Mesenchymal stem cell (in vitro differentiated cells and primary cell): Measurements from ENCODE around the gene OTOF.
A peak's percentile ranks its signal among the peaks of the same experiment; 100 is the strongest.

Source experiments
- DNase-seq: peaks from one replicate; pipeline ENCODE4 v3.0.0-alpha.2; 2013
- H2AFZ ChIP-seq: one replicate; pipeline ENCODE4 v1.6.1; 2013; ENCODE audit warnings: low read depth, mild to moderate bottlenecking, control low read depth, inconsistent platforms, low read length, moderate library complexity
- H2AK5ac ChIP-seq: 2 replicates; pipeline ENCODE4 v1.6.1; 2013; ENCODE audit warnings: low read length, moderate library complexity, mild to moderate bottlenecking, inconsistent platforms; ENCODE audit not compliant: severe bottlenecking
- H2BK120ac ChIP-seq: one replicate; pipeline ENCODE4 v1.6.1; 2013; ENCODE audit warnings: low read depth, mild to moderate bottlenecking, inconsistent platforms, low read length, moderate library complexity
- H2BK12ac ChIP-seq, 2 experiments: one replicate each; pipeline ENCODE4 v1.6.1; 2013; ENCODE audit warnings: inconsistent platforms in 2 of 2, low read length in 2 of 2, mild to moderate bottlenecking in 2 of 2, moderate library complexity in 2 of 2, control low read depth in 1 of 2
- H2BK15ac ChIP-seq: one replicate; pipeline ENCODE4 v1.6.1; 2013; ENCODE audit warnings: mild to moderate bottlenecking, low read depth, inconsistent platforms; ENCODE audit not compliant: poor library complexity, severe bottlenecking
- H2BK5ac ChIP-seq: 2 replicates; pipeline ENCODE4 v1.6.1; 2013; ENCODE audit warnings: low read depth, mild to moderate bottlenecking, low read length, control low read depth, inconsistent platforms; ENCODE audit not compliant: poor library complexity, severe bottlenecking
- H3K14ac ChIP-seq, 2 experiments: one replicate each; pipeline ENCODE4 v1.6.1; 2013; ENCODE audit warnings: inconsistent platforms in 2 of 2, low read length in 2 of 2, control low read depth in 1 of 2, mild to moderate bottlenecking in 1 of 2, moderate library complexity in 1 of 2
- H3K18ac ChIP-seq, 2 experiments: one replicate each; pipeline ENCODE4 v1.6.1; 2013; ENCODE audit warnings: inconsistent platforms in 2 of 2, low read length in 2 of 2, control low read depth in 1 of 2, low read depth in 1 of 2, mild to moderate bottlenecking in 1 of 2
- H3K23ac ChIP-seq, 2 experiments: one replicate each; pipeline ENCODE4 v1.6.1; 2013; ENCODE audit warnings: inconsistent platforms in 2 of 2, low read length in 2 of 2, mild to moderate bottlenecking in 2 of 2, moderate library complexity in 2 of 2, control low read depth in 1 of 2
- H3K27ac ChIP-seq: 2 replicates; pipeline ENCODE4 v1.5.1; 2013; ENCODE audit warnings: mild to moderate bottlenecking, moderate library complexity, low read length, control low read depth, inconsistent platforms; ENCODE audit not compliant: poor library complexity, severe bottlenecking
- H3K27me3 ChIP-seq, 2 experiments: 2 replicates each; pipeline versions ENCODE4 v1.6.1 to v1.7.0; 2013; ENCODE audit warnings: low read length in 2 of 2, mild to moderate bottlenecking in 2 of 2, moderate library complexity in 2 of 2, control low read depth in 1 of 2, inconsistent platforms in 1 of 2; ENCODE audit not compliant: control insufficient read depth in 1 of 2, insufficient read depth in 1 of 2
- H3K36me3 ChIP-seq, 2 experiments: 2 replicates each; pipeline versions ENCODE4 v1.6.1 to v1.7.0; 2013; ENCODE audit warnings: low read length in 2 of 2, control low read depth in 1 of 2, inconsistent platforms in 1 of 2, low read depth in 1 of 2, mild to moderate bottlenecking in 1 of 2; ENCODE audit not compliant: insufficient read depth in 2 of 2, control insufficient read depth in 1 of 2
- H3K4ac ChIP-seq, 2 experiments: one replicate each; pipeline ENCODE4 v1.6.1; 2013; ENCODE audit warnings: inconsistent platforms in 2 of 2, low read length in 2 of 2, mild to moderate bottlenecking in 2 of 2, moderate library complexity in 2 of 2, control low read depth in 1 of 2, low read depth in 1 of 2
- H3K4me1 ChIP-seq: 2 replicates; pipeline ENCODE4 v1.6.1; 2013; ENCODE audit warnings: low read depth, low read length, control low read depth; ENCODE audit not compliant: control insufficient read depth, insufficient read depth
- H3K4me2 ChIP-seq: 2 replicates; pipeline ENCODE4 v1.6.1; 2013; ENCODE audit warnings: low read length, mild to moderate bottlenecking, inconsistent platforms; ENCODE audit not compliant: poor library complexity, severe bottlenecking
- H3K4me3 ChIP-seq, 2 experiments: 2 replicates each; pipeline versions ENCODE4 v1.5.1 to v1.7.0; 2013; ENCODE audit warnings: low read length in 2 of 2, mild to moderate bottlenecking in 2 of 2, control low read depth in 1 of 2, low read depth in 1 of 2; ENCODE audit not compliant: insufficient read depth in 1 of 2
- H3K79me1 ChIP-seq: replicated peaks from 2 replicates; pipeline ENCODE4 v1.6.1; 2013; ENCODE audit warnings: mild to moderate bottlenecking, control low read depth, low read length, inconsistent platforms; ENCODE audit not compliant: poor library complexity, severe bottlenecking
- H3K9ac ChIP-seq: 2 replicates; pipeline ENCODE4 v1.7.0; 2013; ENCODE audit warnings: mild to moderate bottlenecking, low read length, moderate library complexity
- H3K9me3 ChIP-seq: 2 replicates; pipeline ENCODE4 v1.7.0; 2013; ENCODE audit warnings: mild to moderate bottlenecking, low read length; ENCODE audit not compliant: control insufficient read depth
- H4K8ac ChIP-seq: one replicate; pipeline ENCODE4 v1.6.1; 2013; ENCODE audit warnings: inconsistent platforms, mild to moderate bottlenecking, low read length, moderate library complexity
- H4K91ac ChIP-seq: one replicate; pipeline ENCODE4 v1.6.1; 2013; ENCODE audit warnings: mild to moderate bottlenecking, low read length, inconsistent platforms
- WGBS: methylation state at CpG from one replicate; pipeline ENCODE4 v1.1.7; 2013; ENCODE audit warnings: mixed read lengths; 5-methylcytosine and 5-hydroxymethylcytosine counted together

OTOF gene

DNA sequence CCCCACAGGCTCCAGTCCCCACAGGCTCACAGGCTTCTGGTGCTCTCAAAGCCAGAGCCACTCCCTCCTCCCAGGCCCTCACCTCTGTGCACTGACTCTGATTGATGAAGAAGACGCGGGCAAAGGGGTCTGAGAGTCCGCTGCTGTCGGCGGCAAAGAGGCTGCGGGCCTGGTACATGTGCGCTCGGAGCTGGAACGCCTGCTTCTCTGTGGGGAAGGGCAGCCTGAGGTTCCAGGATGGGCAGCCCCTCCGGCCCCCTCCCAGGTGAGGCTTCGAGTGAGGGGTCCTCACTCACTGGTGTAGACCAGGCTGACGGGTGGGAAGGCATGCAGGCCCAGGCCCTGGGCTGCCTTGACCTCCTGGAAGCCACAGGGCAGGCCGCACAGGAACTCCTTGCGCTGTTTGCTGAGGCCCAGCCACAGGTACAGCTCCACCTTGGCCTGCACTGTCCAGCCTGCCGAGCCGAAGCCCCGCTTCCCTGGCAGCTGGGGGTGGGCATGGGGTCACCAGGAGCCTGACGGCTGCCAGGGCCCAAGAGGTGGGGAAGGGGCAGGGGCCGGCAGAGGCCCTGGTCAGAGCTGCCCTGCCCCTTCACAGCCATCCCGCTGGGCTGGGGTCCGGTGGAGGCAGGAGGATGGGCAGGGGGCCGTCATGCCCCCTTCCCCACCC lies 2.0 kb downstream of the OTOF start:
- H4K8ac ChIP-seq = no peak overlapping the region
- H3K18ac ChIP-seq = no peak overlapping the region
- H2BK12ac ChIP-seq = no peak overlapping the region
- H3K14ac ChIP-seq = peak overlapping the region in 1 of 2 experiments; percentile 29
- no peak overlapping the region for H3K4me2 ChIP-seq
- no peak for DNase-seq
- no peak overlapping the region for H3K4ac ChIP-seq
- no peaks in the 10 kb centered on the region for H3K36me3 ChIP-seq
- H3K4me1 ChIP-seq = no peaks in the 10 kb centered on the region
- no peak overlapping the region for H3K9ac ChIP-seq
- no peak overlapping the region for H3K23ac ChIP-seq
- H3K4me3 ChIP-seq = peak overlapping the region in 1 of 2 experiments; percentile 16
- H3K27me3 ChIP-seq = peaks cover 0 to under 1% of the 10 kb centered on the region in 2 experiments
- H3K27ac ChIP-seq = no peak overlapping the region
- H2AK5ac ChIP-seq = no peak overlapping the region
- H3K9me3 ChIP-seq = no peaks in the 10 kb centered on the region
- H2BK5ac ChIP-seq = no peak overlapping the region
- no peak overlapping the region for H2BK15ac ChIP-seq
- WGBS = 95% methylated on average over 17 of the region's 22 CpGs
- H2BK120ac ChIP-seq = no peak overlapping the region
- H4K91ac ChIP-seq = no peak overlapping the region
- no peak overlapping the region for H2AFZ ChIP-seq
- no peaks in the 10 kb centered on the region for H3K79me1 ChIP-seq

DNA sequence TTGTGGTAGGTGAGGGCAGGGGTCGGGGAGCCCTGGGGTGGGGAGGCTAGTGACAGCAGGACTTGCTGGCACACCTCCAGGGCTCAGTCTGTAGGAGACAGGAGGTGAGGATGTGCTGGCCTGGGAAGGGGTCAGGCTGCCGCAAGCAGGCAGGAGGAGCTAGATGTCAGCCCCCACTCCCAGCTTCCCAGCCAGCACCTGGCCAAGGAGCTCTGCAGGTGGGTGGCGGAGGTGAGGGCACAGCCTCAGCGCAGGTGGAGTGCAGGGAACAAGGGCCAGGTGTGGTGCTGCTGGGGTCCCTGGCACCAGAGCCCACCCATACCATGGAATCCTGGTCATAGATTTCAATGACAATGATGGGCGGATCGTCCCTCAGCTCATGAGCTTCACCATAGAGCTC lies 2.9 kb downstream of the OTOF start:
- Histone ChIP-seq H3K4ac (no peak overlapping the region), H3K4me3 (no peak overlapping the region), H3K27me3 (no peaks in the 10 kb centered on the region), H2BK12ac (no peak overlapping the region), H3K9me3 (peaks cover 2% of the 10 kb centered on the region), H3K14ac (no peak overlapping the region), H2BK15ac (no peak overlapping the region), H3K18ac (no peak overlapping the region), H3K9ac (no peak overlapping the region), H3K4me1 (no peaks in the 10 kb centered on the region), H3K4me2 (no peak overlapping the region), H4K8ac (no peak overlapping the region), H3K79me1 (no peaks in the 10 kb centered on the region), H3K23ac (no peak overlapping the region), H3K36me3 (no peaks in the 10 kb centered on the region), H3K27ac (no peak overlapping the region), H2AK5ac (no peak overlapping the region), H2BK5ac (no peak overlapping the region), H2AFZ (no peak overlapping the region), H2BK120ac (no peak overlapping the region), H4K91ac (no peak overlapping the region)
- WGBS = 91% methylated on average over 6 of the region's 6 CpGs
- no peak for DNase-seq

DNA sequence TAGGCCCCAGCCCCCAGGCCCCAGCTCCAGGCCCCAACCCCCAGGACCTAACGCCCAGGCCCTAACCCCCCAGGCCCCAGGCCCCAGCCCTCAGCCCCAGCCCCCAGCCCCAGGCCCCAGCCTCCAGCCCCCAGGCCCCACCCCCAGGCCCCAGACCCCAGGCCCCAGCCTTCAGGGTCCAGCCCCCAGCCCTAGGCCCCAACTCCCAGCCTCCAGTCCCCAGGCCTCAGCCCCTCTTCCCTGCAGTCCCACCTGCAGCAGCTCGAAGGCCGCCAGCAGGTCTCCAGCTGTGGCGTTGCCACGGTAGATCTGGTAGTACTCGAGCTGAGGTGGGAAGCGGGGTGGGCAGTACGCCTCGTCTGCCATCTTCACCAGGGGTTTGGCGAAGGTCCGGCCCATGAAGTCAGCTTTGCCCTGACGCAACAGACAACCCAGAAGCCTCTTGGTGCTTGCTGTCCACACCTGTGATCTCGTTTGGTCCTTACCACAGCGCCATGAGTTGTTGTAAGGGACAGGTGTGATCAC lies 3.6 kb downstream of the OTOF start:
- 91% methylated on average over 14 of the region's 14 CpGs for WGBS
- peaks cover 8% of the 10 kb centered on the region for H3K9me3 ChIP-seq
- H3K79me1 ChIP-seq = no peaks in the 10 kb centered on the region
- no peaks in the 10 kb centered on the region for H3K4me1 ChIP-seq
- H3K23ac ChIP-seq = no peak overlapping the region
- no peak for DNase-seq
- no peak overlapping the region for H3K4ac ChIP-seq
- H3K9ac ChIP-seq = no peak overlapping the region
- no peaks in the 10 kb centered on the region for H3K36me3 ChIP-seq
- H3K4me2 ChIP-seq = no peak overlapping the region
- H4K8ac ChIP-seq = no peak overlapping the region
- no peak overlapping the region for H3K18ac ChIP-seq
- H2BK5ac ChIP-seq = no peak overlapping the region
- no peak overlapping the region for H2BK15ac ChIP-seq
- H2BK120ac ChIP-seq = no peak overlapping the region
- H3K27me3 ChIP-seq = no peaks in the 10 kb centered on the region
- no peak overlapping the region for H2BK12ac ChIP-seq
- no peak overlapping the region for H2AFZ ChIP-seq
- H4K91ac ChIP-seq = no peak overlapping the region
- H2AK5ac ChIP-seq = no peak overlapping the region
- no peak overlapping the region for H3K4me3 ChIP-seq
- no peak overlapping the region for H3K14ac ChIP-seq
- no peak overlapping the region for H3K27ac ChIP-seq

DNA sequence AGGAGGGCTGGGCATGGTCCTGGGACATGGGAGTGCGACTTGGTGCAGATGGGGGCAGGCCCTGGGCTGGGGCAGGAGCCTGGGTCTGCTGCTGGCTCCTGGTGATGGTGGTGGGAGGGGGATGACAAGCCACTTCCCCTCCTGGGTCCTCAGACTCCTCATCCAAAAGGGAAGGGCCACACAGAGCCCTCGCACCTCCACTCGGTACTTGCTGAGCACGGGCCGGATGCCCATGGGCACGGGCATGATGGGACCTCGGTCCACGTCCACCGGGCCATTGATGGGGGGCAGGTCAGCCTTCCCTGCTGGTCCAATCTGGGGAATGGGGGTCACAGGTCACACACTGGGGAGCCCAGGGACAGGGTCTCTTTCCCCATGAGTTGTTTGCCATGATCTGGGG lies 4.1 kb downstream of the OTOF start:
- Histone ChIP-seq H3K4me3 (no peak overlapping the region), H3K4ac (no peak overlapping the region), H3K4me1 (no peaks in the 10 kb centered on the region), H2AFZ (no peak overlapping the region), H4K8ac (no peak overlapping the region), H3K36me3 (no peaks in the 10 kb centered on the region), H3K23ac (no peak overlapping the region), H3K4me2 (no peak overlapping the region), H3K27me3 (no peaks in the 10 kb centered on the region), H3K27ac (no peak overlapping the region), H2BK5ac (no peak overlapping the region), H2BK120ac (no peak overlapping the region), H3K14ac (no peak overlapping the region), H2AK5ac (no peak overlapping the region), H4K91ac (no peak overlapping the region), H3K79me1 (no peaks in the 10 kb centered on the region), H3K9ac (no peak overlapping the region), H2BK15ac (no peak overlapping the region), H3K18ac (no peak overlapping the region), H2BK12ac (no peak overlapping the region), H3K9me3 (peaks cover 10% of the 10 kb centered on the region)
- DNase-seq = no peak
- WGBS = 95% methylated on average over 8 of the region's 9 CpGs
